ENCODE results near the gene GSTCD. TPM values are rescaled to one million over a fixed set of nuclear protein-coding genes. Genes with fewer than 3 reads are reported as not detected.
"Not testable (repeated sequence)": the region's sequence is repeated elsewhere in the genome, so short reads cannot be mapped to it uniquely, and the experiment has no call there.

GSTCD gene
- total RNA-seq, 1 experiment from 2014 or later: 22.5 TPM

GRCh38 chr4:105725623-105726022 is 17.0 kb downstream of the GSTCD start:
- RAD21 ChIA-PET (ENCODE audit: low non-redundant PET in 1 of 2, low total read pairs in 2 of 2, uncharacterized antibody in 2 of 2, unreplicated experiment in 2 of 2): no interaction called here
- CTCF ChIA-PET: no interaction called here
- DNase-seq (ENCODE audit: low read depth, low spot score) (no peak), ATAC-seq (no peak)
- Histone ChIP-seq H3K9ac (ENCODE audit: low read length) (no peak overlapping the region), H3K4me2 (ENCODE audit: low read length) (no peak overlapping the region), H3K27ac (ENCODE audit: low read depth, low read length) (no peak overlapping the region), H3K9me2 (ENCODE audit: insufficient read depth) (no peaks in the 10 kb centered on the region), H3K4me1 (ENCODE audit: control insufficient read depth in 1 of 2, insufficient read depth in 2 of 2, low read length in 2 of 2) (no peaks in the 10 kb centered on the region), H3K27me3 (ENCODE audit: insufficient read depth, low read length) (no peaks in the 10 kb centered on the region), H4K20me1 (ENCODE audit: insufficient read depth) (no peaks in the 10 kb centered on the region), H3K79me2 (ENCODE audit: insufficient read depth, low read length) (no peaks in the 10 kb centered on the region), H3K9me3 (ENCODE audit: control insufficient read depth in 1 of 2, insufficient read depth in 1 of 2, low read depth in 1 of 2, low read length in 2 of 2) (no peaks in the 10 kb centered on the region), H2AFZ (ENCODE audit: low read depth, low read length, poor library complexity, severe bottlenecking) (no peak overlapping the region), H3K4me3 (replicated peaks in 1 of 2; ENCODE audit: low read depth in 1 of 2, low read length in 2 of 2) (no peak overlapping the region), H3K36me3 (ENCODE audit: control insufficient read depth in 1 of 2, insufficient read depth in 2 of 2, low read length in 2 of 2) (no peaks in the 10 kb centered on the region)
- POLR2A ChIA-PET: no interaction called here
- intact Hi-C loops (cut with micrococcal nuclease): no loop called here
- TF ChIP-seq CEBPB (IDR thresholded peaks at IDR 0.05; ENCODE audit: low read depth): no peak
- TF ChIP-seq SP1 (IDR thresholded peaks at IDR 0.05; ENCODE audit: low read depth): no peak
- TF ChIP-seq POLR2AphosphoS5 (IDR thresholded peaks at IDR 0.05; ENCODE audit: low read depth, low read length): no peak
- TF ChIP-seq EGR1 (IDR thresholded peaks at IDR 0.05; ENCODE audit: low read depth): no peak
- no peak for TF ChIP-seq ZFX (IDR thresholded peaks at IDR 0.05)
- no peak for TF ChIP-seq REST (IDR thresholded peaks at IDR 0.05; ENCODE audit: low read depth)
- no peak for TF ChIP-seq FOSL1 (IDR thresholded peaks at IDR 0.05; ENCODE audit: low read depth)
- no peak for TF ChIP-seq SRF (IDR thresholded peaks at IDR 0.05; ENCODE audit: low read depth)
- TF ChIP-seq TCF7L2 (IDR thresholded peaks at IDR 0.05; ENCODE audit: borderline replicate concordance, extremely low read depth, insufficient read depth, insufficient read length): no peak
- no peak for TF ChIP-seq ZNF274 (IDR thresholded peaks at IDR 0.05; ENCODE audit: low read depth, low read length)
- no TSS peak for BruUV-seq (replicated peaks)

- H3K4me3 ChIP-seq (replicated peaks in 1 of 2; ENCODE audit: low read depth in 1 of 2, low read length in 2 of 2); H3K79me2 ChIP-seq (ENCODE audit: insufficient read depth, low read length); RAD21 ChIA-PET (ENCODE audit: low non-redundant PET in 1 of 2, low total read pairs in 2 of 2, uncharacterized antibody in 2 of 2, unreplicated experiment in 2 of 2); CTCF ChIA-PET; H3K9ac ChIP-seq (ENCODE audit: low read length); H4K20me1 ChIP-seq (ENCODE audit: insufficient read depth); intact Hi-C loops (cut with micrococcal nuclease); H3K4me1 ChIP-seq (ENCODE audit: control insufficient read depth in 1 of 2, insufficient read depth in 2 of 2, low read length in 2 of 2); ATAC-seq; H2AFZ ChIP-seq (ENCODE audit: low read depth, low read length, poor library complexity, severe bottlenecking); H3K27ac ChIP-seq (ENCODE audit: low read depth, low read length); H3K27me3 ChIP-seq (ENCODE audit: insufficient read depth, low read length); H3K9me2 ChIP-seq (ENCODE audit: insufficient read depth); H3K36me3 ChIP-seq (ENCODE audit: control insufficient read depth in 1 of 2, insufficient read depth in 2 of 2, low read length in 2 of 2); BruUV-seq (replicated peaks); POLR2A ChIA-PET; DNase-seq (ENCODE audit: low read depth, low spot score); H3K9me3 ChIP-seq (ENCODE audit: control insufficient read depth in 1 of 2, insufficient read depth in 1 of 2, low read depth in 1 of 2, low read length in 2 of 2); H3K4me2 ChIP-seq (ENCODE audit: low read length): not testable (repeated sequence)
These were observed 21.3 kb downstream of the GSTCD start for GRCh38 chr4:105729895-105730294.

GRCh38 chr4:105735217-105735616 is 26.6 kb downstream of the GSTCD start:
- H3K9ac ChIP-seq (ENCODE audit: low read length); BruUV-seq (replicated peaks); H3K4me3 ChIP-seq (replicated peaks in 1 of 2; ENCODE audit: low read depth in 1 of 2, low read length in 2 of 2); ATAC-seq; H2AFZ ChIP-seq (ENCODE audit: low read depth, low read length, poor library complexity, severe bottlenecking); H4K20me1 ChIP-seq (ENCODE audit: insufficient read depth); H3K27ac ChIP-seq (ENCODE audit: low read depth, low read length); H3K27me3 ChIP-seq (ENCODE audit: insufficient read depth, low read length); H3K36me3 ChIP-seq (ENCODE audit: control insufficient read depth in 1 of 2, insufficient read depth in 2 of 2, low read length in 2 of 2); H3K4me1 ChIP-seq (ENCODE audit: control insufficient read depth in 1 of 2, insufficient read depth in 2 of 2, low read length in 2 of 2); H3K9me3 ChIP-seq (ENCODE audit: control insufficient read depth in 1 of 2, insufficient read depth in 1 of 2, low read depth in 1 of 2, low read length in 2 of 2); POLR2A ChIA-PET; DNase-seq (ENCODE audit: low read depth, low spot score); H3K79me2 ChIP-seq (ENCODE audit: insufficient read depth, low read length); RAD21 ChIA-PET (ENCODE audit: low non-redundant PET in 1 of 2, low total read pairs in 2 of 2, uncharacterized antibody in 2 of 2, unreplicated experiment in 2 of 2); intact Hi-C loops (cut with micrococcal nuclease); CTCF ChIA-PET; H3K9me2 ChIP-seq (ENCODE audit: insufficient read depth); H3K4me2 ChIP-seq (ENCODE audit: low read length): not testable (repeated sequence)

All from HCT116 (cell line).